ENCODE measurements around the gene STK24. TPM values are rescaled to one million over a fixed set of nuclear protein-coding genes. Genes with fewer than 3 reads are reported as not detected.
A peak's percentile ranks its signal among the peaks of the same experiment; 100 is the strongest.

STK24 gene
- total RNA-seq, 1 donor from 2014 or later, result 113 TPM

DNA sequence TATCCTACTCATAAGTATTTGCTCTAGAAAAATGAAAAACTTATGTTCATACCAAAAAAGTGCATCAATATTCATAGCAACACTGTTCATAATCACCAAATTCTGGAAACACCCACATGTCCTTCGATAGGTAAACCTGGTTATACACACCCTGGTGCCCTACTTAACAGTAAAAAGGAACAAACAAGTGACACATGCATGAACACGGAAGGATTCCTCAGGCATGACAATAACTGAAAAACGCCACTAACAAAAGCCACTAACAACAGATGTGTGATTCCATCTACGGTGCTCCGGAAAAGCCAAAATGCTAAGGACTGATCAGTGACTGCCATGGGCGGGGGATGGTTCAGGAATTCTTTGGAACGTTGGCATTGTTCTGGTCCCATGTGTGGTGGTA is 65.5 kb downstream of the STK24 start:
- DNase-seq (ENCODE audit: low spot score), result no peak

DNA sequence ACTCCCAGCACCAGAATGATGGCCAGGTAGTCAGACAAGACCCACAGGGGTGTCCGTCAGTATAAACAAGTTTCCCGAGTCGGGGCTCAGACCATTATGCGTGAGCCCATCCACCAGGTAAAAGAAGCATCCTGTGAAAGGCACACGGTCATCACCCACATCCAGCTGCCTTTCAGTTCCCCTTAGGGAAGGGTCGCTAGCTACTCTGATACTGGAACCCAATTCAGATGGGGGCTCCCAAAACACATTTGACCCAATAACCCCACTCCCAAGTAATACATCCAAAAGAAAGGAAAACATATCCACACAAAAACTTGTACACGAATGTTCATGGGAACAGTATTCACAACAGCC is 66.8 kb downstream of the STK24 start:
- no peak for DNase-seq (ENCODE audit: low spot score)

DNA sequence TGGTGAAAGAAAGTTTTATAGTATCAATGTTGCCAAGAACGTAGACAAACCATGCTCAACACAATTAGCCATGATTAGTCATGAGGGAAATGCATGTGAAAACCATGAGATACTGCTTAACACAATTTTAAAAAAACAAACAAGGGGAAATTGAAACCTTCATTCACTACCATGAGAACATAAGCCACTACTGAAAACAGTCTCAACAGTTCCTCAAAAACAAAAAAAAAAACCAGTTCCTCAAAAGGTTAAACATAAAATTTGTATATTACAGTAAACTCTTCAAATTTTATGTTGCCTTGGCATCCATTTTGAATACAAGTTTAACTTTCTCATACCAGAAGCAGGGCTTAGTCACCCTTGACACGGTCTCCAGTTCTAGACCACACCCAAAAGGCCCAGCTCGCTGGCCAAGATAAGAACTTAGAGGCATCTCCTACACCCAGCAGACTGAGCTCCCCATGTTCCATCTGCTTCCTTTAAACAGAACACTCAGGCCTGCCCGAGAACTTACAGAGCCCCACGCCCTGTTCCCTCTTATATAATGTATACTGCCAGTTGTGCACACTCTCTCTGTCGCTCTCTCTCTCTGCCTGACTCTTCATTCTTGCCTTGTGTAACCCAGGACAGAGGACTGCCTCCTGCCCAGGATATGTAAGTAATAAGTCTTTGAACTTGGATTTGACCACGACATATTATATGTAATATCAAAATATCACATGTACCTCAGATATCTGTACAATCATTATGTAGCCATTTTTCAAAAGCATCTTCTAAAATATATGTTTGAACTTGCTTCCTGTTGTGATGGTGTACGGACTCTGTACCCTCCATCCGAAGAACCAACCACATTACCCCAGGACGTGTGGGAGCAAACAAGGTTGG is 67.4 kb downstream of the STK24 start:
- peak; percentile 40 for DNase-seq (ENCODE audit: low spot score)

DNA sequence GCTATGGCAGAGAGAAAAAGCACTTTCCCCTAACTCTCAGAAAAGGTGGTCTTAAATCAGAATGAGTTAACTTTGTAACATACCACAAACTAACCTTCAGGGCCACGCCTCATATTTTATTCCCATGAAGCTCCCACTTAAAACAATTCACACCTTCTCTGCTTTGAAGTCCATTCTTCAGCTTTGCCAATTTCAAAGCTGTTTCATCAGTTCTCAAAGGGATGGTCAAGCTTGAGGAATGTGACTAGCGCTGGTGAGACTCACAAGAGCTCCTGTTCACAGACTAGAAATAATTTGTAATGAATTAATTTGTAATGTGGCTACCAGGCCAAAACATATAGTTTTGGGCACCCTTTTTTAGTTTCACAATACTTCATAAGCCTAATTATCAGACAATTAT is 68.2 kb downstream of the STK24 start:
- no peak for DNase-seq (ENCODE audit: low spot score)

DNA sequence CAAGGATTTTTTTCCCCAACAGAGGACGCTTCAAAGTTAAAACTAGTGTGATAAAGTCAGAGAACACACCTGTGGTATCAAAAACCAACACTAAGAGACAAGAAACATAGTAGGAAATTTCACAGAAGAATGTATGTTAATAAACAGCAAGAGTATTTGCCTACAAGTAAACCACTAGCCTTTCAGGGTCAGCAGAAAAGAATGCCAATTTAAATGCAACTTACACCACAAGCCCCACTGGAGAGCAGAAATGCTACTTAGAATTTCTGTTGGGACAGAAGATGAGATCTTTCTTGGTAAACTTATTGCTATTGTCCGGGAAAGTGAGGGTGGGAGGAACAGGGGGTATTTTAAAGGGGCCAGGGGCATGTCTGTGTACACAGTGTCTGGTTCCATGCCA is 68.6 kb downstream of the STK24 start:
- DNase-seq (ENCODE audit: low spot score), result no peak

DNA sequence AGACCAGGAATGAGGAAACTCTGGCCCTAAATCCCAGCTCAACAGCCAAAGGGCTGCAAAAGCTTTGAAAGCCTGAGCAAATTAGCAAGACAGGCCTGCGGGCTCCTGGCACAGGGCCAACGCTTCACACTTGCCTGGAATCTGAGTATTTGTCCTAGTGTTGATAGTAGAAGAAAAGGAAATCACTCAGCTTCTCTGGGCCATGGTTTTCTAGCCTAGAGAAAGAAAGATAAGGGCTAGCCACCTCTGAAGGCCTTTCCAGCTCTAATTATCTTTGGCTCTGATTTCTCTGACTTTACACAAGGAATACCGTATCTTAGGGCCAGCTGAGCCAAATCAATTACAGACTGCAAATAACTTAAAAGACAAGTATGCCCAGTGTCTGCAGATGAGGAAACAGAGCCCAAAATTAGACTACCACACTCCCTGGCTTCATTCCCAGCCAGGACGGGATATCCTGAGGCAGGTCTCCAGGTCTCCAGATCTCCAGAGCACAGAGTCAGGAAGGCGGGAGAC is 69.6 kb downstream of the STK24 start:
- peak; percentile 48 for DNase-seq (ENCODE audit: low spot score)

DNA sequence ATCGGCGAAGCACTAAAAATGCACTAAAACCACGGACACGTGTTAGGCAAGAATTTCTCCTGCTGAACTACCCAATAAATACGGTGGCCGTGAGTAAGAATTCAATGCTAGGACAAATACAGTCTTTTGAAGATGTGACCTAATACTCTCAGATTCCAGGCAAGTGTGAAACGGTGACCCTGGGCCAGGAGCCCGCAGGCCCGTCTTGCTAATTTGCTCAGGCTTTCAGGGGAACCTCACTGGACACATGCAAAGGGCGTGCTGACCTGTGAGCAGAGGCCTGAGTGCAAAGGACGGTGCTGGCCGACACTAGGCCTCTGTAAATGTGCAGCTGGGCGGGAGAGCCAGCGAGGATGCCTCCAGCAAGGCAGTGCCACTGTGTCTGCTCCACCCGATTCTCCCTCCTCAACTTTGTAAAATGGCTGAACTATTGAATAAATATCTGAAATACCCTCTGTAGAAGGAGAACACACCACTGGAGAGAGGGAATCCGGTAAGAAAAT is 70.1 kb downstream of the STK24 start:
- DNase-seq (ENCODE audit: low spot score), result no peak

DNA sequence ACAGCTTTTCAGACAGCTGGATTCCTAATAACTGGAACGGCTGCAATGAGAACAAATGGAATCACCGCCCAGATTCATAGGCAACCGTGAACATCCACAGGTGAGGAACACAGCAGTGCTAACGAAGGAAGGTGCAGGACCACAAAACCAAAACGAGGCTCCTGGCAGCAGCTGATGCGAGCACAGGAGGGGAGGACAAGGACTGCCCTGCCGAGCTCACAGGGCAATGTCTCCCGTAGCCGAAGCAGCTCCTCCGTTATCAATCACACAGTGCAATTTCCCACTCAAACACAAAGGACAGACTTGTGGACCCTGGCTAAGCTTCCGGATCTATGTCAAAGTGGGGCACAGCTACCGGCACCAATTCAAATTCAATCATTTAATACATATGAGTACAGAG is 70.6 kb downstream of the STK24 start:
- no peak for DNase-seq (ENCODE audit: low spot score)

DNA sequence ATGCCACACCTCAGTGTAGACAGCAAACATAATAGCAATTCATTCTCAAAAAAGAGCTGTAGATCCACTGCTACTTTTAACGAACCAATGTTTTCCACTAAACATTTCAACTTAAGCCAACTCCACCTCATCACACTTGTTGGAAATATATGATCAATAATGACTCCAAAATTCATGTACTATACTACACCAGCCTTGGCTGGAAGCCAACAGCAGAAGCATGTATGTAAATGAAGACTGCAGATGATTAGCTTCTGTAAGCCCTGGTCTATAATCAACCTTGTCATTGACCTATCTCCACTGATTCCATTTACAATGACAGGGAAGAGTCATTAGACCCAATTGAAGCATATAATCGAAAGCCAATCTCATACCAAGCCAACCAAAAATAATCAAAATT is 71.7 kb downstream of the STK24 start:
- DNase-seq (ENCODE audit: low spot score), result no peak

DNA sequence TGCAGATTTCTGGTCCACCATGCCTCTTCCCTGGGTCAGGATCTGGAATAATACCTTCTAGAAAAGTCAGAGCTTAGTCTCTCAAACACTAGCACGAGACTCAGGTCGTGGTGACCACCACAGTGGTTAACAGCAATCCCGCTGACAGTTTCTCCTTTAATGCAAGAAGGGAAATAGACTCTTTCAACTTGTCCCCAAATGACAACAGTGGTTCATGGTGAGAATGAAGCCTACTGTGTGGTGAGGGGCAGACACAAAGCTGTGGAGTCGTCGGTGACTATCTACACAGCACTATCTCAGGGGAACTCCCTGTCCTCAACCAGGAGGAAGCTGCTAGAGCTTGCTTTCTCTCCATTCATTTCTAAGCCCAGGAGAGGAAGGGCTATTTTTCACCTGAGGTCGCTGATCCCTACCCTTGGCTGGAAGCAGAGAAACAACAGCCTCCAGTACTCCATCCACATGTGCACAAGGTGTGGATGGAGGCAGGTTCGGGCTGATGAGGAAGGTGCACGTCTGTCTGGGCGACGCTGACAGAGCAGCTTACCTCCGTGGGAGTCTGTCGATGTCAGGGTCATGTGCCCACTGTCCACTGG is 72.4 kb downstream of the STK24 start:
- DNase-seq (ENCODE audit: low spot score), result no peak

DNA sequence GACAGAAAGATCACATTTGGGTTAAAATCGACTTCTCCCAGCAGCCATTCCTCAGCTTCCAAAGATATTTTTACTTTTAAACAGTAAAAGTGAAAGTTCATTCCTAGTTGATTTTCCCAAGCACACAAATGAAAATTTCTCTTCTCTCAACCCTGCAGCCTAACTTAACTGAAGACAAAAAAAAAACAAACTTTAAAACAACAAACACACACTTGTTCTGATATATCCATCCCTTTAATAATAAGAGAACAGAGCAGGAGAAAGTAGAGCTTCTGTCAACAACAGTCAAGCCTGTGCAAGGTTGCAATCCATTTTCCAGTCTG is 72.9 kb downstream of the STK24 start:
- DNase-seq (ENCODE audit: low spot score), result no peak

DNA sequence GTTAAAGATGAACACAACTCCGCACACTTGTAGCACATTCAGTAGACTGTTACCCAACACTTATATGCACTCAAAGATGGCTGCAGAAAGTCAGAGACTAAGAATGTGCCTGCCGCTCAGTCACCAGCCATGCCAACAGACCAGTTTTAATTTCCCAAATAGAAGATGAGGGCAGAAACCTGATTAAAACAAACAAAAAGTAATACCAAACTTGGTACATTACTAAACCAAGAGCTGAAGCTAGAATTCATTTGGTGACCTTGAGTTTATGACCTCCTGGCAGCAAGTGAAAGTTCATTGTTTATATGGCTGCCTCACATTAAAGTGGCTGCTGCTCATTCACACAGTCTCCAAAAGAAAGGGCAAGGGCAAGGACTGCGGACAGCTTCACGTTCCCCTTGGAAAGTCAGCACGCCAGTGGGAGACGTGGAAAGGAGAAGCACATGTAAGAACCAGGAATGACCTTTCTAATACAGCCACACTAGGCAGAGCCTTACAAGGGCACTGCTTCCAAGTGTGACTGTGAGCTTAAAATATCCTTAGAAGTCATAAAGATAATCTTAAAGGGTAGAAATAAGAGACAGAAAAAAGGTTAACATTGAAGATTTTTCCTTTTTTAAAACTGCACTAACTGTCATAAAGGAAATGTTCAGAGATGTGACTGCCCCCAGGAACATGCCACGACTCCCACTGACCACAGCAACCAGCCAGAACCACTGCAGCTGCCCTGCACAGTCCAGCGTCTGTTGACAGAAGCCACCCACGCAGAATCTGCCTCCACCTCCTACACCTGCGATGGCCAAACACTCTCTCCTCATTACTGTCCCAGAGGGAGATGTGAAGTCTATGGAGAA is 73.5 kb downstream of the STK24 start:
- DNase-seq (ENCODE audit: low spot score), result no peak

DNA sequence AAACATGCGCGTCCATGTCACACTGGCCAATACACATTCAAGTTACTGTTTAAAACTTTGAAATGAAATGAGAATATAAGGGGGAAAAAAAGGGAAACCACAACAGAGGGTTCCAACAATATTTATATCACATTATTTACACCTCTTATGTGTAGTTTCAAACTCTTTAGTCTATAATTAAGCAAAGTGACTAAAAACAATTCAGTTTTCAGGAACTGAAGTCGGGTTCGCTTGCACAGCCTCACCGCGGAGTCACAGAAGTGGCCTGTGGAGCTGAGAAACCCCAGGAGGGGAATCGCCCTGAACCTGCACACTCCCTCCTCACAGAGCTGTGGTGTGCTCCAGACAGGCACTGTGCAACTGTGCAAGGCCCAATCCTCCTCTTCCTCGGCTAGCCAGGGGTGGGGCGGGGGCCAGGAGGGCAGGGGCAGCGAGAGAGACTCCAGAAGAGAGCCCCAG is 75.9 kb downstream of the STK24 start:
- no peak for DNase-seq (ENCODE audit: low spot score)

DNA sequence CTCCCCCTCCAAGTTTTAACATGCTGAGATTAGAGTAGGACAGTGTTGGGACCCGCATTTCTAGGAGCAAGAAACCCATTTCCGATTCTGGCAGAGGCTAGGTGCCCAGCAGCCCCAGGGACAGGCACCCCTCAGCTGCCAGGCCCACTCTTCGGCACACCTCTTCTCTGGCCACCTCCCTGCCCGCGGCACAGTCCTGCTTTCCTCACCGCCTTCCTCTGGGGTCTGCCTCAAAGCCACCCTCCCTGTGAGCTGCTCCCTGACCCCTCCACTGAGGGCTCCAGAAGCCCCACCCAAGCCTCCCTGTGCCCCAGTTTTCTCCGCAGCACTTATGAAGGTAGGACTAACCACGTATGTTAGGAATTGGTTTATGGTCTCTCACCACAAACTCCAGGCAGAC is 79.9 kb downstream of the STK24 start:
- DNase-seq (ENCODE audit: low spot score), result no peak

DNA sequence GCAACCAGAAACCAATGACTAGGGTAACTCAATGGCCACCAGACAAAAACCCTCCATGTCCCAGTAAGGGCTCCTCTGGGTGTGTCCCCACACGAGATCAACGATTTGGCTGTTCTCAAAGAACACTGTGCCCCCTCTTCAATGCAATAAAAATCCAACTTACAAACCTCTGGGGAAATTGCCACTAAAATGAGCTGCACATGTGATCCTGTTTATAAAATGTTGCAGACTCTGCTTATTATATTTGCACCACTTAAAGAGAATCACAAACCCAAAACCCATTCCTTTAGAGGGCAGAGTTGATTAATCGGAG is 80.5 kb downstream of the STK24 start:
- no peak for DNase-seq (ENCODE audit: low spot score)

DNA sequence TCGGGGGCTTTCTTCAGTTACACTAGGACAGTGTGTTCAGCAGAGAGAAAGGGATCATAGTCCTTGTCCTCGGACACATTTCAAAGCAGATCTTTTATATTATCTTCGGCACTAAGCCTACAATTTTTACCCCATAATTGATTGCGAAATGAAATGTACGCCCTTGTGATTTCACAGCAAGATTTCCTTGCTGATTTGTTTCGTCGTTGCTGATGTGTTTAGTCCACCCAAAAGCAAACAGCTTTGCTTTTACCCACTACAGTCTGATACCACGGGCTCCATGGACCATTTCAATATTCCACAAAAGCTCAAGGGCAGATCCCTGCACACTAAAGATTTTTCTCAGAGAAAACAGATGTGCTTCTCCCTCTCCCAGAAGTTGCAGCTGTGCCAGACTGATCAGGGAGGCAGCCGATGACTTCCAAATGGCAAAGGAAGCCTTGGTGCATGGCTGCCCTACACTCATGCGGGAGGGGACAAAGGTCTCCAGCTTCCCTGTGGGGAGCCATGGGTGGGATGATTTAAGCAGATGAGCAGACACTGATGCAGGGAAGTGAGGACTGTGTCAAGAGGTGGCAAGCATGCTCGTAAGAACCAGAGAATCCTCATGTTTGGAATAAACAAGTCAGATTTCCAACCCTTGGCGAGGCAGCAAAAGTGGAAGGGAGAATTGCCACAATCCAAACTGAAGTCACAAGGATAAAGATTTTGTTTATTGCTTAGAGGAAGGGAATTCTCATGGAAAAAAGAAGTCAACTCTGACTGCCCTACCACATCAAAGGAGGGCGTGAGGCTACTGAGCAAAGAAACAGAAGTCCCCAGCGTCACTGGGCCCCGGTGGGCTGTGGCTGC is 81.1 kb downstream of the STK24 start:
- peak; percentile 55 for DNase-seq (ENCODE audit: low spot score)

DNA sequence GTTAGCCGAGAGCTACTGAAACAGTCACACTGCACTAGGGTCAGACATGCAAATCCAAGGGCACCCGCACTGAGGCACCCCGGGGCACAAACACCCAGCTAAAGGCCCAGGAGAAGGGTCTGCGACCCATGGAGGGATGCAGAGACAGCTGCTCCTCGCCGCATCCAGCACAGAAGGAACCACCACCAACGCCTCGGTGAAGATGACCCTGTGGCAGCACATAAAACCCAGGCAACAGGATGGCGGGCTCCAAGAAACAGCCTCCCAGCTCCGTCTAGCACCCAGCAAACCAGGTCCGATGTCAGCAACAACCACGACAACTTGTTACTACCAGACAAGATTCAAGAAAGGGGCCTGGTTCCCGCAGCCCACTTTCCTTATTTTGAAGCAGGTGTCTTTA is 82.1 kb downstream of the STK24 start:
- DNase-seq (ENCODE audit: low spot score), result no peak

DNA sequence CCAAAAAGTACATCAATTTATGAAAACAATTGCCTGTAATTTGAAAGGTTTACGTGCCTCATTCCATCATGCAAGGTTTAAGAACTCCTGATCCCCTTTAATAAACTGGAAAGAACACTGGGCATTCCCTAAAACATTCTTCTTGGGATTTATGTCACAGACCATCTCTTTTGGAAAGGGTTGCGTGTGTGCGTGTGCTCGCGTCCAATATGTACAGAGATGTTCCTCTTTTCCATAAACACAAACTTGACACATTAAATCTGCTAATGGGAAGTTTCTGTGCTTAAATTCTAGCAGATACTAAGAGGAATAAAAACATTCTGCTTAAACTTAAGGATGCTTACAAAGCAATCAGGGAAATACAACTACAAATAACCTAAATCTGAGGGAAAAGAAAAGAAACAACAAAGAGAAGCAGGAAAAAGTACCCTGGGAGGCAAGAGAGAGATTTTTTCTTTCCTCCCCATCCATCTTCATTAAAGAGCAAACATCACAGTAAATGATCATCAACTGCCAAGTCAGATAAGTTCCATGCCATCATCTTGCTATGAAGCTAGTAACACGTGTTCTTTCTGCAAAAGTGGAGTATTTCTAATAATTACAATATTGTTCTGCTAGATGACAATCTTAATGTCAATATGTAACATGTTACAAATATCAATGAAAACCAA is 83.7 kb downstream of the STK24 start:
- DNase-seq (ENCODE audit: low spot score), result no peak

DNA sequence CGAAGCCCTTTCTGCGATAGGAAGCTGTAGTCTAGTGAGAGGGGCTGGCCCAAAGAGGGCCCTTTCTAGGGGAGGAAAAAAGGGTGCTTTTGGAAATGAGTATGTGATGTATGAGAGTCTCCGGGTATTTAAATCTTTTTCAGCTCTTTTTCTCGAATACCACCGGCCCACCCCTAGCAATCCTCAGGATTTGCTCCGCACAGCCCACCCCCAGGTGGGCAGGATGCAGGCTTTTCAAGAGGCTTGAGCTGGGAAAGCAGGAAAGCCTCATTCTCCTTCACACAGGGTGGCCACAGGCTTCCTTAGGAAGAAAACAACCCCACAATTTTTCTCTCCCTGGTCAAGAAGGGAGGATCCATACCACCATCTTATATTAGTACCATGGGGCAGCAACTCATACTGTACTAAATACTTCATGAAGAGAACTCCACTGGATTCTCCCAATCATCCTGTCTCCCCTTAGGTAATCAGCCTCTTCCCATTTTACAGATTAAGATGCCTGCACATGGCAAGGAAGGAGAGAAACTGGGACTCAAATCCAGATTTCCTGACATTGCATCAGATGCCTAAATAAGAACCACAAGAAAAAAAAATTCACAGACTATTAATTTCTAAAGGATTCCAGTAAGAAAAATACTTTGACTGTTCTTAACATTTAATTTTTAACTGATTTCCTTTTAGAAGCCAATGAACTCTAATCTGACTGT is 84.4 kb downstream of the STK24 start:
- DNase-seq (ENCODE audit: low spot score), result no peak

DNA sequence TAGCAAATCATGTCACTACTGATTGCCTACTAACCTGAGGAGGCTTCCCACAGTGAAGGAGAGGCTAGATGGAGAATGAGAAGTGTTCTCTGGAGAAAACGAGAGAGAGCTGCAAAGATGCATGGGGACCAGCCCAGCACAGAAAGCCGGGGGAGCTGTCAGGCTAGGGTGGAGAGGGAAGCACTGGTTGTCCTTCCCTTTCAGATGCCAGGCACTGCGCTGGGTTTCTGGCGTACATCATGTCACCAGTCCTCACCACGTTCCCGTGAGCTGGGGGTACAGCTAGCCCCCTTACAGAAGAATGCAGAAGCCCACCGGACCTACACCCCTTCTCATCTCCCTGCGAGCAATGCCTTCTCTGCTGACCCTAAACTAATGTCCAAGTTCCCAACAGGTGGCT is 86.0 kb downstream of the STK24 start:
- no peak for DNase-seq (ENCODE audit: low spot score)
